Measurements from ENCODE around the gene URAD.

Gene URAD

DNA sequence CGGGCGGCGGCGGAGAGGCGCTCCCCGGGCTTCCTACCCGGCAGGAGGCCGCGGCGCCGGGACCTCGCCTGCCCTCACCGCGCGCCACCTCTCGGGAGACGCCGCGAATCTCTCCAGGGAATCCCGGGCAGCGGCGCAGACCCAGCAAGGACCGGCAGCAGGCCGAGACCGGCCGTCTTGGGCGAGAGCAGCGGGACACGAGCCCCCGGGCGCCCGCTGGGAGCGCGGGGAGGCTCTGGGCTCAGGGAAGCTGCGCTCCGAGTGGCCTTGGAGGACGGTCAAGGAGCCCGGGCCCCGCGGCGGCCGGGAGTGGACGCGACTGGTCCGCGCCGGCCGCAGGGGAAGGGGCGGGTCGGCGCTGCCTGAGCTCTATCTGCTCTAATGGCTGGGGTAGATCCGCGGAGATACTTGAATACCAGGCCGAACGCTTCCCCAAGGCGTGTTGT is 34.1 kb downstream of the URAD start:
- peak; percentile 12 for DNase-seq

DNA sequence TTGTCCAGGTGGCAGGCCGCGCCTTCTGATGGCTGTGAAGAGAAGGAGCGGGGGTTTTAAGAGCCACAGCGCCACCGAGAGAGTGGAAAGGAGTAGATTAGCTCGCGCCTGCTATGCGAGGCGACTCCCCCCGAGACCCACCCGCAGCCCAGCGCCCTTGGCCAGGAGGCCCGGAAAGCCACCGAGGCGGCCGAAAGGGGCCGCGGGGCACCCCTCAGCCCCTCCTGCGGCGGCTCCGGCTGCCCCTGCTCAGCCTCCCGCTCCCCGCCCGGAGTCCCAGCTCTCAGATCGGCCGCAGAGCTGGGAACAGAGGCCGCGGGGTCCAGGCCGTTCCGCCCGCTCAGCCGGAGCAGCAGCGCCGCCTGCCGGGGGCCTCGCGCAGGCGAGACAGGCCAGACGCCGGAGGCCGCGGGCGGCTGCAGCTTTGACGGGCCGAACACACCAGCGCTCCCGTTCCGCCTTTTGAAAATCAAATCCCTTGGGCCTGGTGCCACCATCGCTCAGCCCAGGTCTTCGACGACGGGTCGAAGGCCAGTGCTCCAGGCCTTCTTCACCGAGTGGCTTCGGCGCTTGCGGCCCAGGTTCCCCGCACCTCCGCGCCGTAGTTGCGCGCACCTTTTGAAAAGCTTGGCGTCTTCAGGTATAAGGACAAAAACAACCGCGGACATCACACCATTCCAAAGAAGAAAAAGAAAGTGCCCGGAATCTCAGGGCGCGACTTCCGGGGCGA is 34.7 kb downstream of the URAD start:
- peak; percentile 60 for DNase-seq

DNA sequence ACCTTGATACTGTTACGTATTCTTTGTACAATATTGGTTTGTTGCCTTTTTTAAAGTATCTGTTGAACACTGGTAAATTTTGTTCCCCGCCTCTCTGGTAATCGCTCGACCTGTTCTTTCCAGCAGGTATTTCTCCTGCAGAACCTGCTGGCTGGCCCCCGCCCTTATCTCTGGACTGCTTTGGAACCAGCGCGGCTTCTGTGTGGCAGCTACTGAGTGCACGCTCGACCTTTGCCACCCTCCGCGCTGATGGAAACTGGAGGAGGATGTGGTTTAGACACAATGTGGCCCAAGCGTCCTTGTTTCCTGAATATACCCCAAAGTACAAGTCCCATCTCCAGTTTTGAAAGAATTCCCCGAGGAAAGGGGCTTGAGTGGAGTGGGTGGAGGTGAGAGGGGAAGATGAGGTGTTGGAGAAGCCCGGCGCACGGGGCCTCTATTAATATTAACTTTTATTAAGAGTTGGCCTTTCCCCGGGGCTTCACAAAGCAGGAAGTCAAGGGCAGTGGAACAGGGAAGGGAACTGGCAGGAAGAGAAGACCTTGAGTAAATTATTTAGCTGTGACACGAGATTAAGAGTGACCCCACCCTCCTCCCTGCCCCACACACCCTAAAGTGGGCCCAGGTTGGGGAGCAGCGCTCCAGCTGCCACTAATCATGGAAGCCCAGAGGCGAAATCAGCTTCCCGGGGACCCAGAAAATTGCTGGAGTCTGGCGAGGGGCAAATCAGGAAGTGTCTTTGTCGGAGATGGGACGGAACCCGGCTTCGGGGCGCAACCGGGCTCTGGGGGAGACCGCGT is 35.4 kb downstream of the URAD start:
- no peak for DNase-seq

DNA sequence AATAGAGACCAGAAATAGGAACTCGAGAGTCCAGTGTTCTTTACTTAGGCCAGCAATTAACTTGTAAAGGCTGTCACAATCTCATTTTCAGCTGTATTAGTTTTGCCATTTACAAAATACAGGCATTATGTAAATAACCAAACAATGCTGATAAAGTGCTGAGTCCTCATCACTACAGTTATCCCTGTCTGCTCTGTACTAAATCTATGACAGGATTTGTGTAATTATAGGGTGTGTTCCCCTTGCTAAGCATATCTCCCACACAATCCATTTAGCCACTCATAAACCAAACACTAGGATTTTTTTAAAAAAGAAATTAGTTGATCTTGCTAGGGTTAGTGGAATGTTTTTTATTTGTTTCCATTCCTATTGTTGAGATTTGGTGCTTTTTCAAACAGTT is 45.5 kb downstream of the URAD start:
- DNase-seq, result peak; percentile 36

DNA sequence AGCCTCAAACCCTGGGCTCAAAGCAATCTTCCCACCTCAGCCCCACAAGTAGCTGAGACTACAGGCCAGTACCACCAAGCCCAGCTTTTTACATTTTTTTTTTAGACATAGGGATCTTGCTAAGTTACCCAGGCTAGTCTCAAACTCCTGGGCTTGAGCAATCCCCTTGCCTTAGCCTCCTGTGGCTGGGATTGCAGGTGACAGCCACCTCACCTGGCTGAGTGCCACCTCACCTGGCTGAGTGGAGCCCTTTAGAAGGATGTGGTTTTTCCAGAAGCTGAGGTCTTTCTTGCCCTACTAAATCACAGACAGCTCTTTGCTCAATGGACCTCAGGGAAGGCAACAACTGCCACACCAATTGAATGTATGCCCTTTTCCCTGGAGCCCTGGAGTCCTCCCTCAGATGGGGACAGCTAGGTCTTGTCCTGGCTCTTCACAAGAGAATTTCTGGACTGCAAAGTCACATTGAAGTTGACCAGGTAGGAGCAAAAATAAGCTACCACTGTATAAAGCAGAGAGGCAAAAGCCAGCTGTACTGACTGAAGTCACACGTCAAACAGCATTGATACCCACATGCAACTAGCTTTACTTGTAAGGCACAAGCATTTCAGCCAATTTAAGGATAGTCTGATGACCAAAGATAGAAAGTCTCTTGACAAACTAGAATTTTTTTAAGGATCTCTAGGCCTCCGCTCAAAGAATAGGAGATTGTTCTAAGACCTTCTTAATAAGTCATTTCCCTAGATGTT is 54.7 kb downstream of the URAD start:
- DNase-seq, result peak; percentile 0

DNA sequence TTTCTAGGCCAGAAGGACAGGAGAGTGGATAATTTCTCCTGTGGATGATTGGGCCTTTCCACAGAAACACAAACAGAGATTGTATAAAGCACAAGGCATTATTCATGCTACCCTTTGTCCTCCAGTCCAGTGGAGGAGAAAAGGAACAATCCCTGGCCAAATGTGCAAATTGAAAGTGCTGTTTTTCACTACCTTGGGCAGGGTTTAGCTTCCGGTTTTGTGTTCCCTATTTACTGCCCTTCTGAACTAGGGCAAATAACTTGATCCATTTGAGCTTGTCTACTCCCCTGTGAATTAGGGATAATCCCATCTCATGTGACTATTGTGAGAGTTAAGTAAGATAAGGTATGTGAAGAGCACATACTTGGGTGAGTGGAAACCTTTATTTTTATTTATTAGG is 55.4 kb downstream of the URAD start:
- no peak for DNase-seq

DNA sequence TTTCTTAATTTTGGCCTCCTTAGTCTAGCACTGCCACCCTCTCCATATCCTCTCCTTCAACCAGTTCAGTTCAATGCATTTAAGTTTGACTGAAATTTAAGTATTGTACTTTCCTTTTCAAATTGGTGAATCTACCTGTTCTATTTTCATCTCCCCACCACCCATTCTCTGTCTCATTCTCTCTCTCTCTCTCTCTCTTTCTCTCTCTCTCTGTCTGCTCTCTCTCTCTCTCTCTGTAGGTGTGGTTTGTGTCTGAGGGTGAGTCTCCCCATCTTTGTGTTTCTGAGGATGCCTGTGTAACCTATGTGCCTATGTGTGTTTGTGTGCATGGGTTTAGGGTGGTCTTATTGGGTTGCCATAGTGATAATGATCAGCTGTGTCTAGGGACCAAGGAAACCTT is 58.6 kb downstream of the URAD start:
- no peak for DNase-seq

DNA sequence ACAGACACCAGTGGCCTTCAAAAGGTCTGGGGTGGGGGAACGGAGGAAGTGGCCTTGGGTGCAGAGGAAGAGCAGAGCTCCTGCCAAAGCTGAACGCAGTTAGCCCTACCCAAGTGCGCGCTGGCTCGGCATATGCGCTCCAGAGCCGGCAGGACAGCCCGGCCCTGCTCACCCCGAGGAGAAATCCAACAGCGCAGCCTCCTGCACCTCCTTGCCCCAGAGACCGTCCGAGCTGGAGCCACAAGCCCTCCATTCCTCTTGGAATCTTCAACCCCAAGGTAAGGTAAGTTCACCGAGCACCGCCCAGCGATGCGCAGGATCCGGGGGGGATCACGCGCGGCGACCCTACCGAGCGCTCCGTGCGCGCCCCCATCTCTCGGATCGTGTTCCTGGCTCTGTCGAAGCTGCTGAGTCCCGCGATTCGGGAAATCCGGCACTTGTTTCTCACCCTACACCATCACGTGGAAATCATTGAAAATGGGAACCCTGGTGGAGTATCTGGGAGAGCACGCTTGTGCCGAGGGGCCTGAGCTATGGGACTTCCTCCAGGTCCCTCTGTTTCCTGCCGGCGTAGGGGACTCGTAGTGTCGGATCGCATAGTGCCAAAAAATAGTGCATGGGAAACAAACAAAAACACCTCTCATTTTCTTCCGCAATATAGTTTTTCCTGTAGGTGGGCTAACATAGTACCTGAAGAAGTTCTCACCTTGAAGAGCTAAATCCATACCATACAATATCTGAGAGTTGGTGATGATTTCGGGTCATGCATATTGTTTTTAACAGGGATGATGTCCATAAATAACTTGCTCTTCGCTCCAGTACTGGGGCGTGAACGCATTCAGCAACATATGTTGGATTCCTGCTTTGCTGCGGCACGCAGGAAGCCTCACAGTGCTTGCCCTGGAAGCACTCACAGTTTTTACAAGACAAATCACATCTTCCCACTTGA is 59.4 kb downstream of the URAD start:
- no peak for DNase-seq

DNA sequence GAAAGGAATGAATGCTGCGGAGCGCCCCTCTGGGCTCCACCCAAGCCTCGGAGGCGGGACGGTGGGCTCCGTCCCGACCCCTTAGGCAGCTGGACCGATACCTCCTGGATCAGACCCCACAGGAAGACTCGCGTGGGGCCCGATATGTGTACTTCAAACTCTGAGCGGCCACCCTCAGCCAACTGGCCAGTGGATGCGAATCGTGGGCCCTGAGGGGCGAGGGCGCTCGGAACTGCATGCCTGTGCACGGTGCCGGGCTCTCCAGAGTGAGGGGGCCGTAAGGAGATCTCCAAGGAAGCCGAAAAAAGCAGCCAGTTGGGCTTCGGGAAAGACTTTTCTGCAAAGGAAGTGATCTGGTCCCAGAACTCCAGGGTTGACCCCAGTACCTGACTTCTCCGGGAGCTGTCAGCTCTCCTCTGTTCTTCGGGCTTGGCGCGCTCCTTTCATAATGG is 60.1 kb downstream of the URAD start:
- no peak for DNase-seq

Data from NCI-H1105 treated with DMSO at 0.1 percent for 48 hours (cell line).